ENCODE measurements around the gene ZBTB32. TPM values are rescaled to one million over a fixed set of nuclear protein-coding genes. Genes with fewer than 3 reads are reported as not detected.

The ZBTB32 gene
- total RNA-seq, 2 donors from 2014 or later: not detected

DNA sequence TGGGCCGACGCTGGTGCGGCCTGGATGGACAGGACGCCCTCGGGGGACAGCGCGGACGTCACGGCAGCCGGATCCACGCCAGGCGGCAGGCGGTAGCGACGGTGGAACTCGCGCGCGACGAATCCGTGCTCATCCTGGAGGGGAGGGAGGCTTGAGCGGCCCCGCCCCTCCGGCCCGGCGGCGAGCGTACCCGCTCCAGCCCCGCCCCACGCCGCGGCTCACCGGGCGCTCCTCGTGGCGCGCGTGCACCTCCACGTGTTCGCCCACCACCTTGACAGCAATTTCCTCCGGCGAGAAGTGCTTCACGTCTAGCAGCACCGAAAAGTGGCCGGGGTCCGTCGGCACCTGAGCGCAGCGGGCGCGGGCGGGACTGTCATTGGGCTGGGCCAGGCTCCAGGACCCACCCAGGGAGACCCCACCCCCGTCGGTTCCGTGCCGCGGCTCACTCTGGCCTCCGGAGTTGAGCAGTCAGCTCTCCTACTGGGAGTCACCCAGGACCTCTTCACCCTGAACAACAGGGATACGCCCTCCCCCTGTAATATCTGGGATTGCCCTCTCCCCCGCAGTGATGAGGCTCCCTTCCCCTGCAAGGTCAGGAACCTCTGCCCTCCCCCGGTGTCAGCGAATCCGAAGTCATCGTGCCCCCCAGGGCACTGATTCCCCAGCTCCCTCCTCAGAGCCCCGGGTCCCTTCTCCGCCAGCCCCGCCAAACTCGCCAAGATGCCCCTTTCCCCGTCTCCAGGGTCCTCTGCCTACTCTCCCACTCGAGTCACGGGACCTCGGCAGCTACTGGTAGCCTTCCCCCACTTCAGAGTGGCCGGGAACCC, 51.4 kb downstream of the ZBTB32 start:
- TF ChIP-seq, protein P1, sequence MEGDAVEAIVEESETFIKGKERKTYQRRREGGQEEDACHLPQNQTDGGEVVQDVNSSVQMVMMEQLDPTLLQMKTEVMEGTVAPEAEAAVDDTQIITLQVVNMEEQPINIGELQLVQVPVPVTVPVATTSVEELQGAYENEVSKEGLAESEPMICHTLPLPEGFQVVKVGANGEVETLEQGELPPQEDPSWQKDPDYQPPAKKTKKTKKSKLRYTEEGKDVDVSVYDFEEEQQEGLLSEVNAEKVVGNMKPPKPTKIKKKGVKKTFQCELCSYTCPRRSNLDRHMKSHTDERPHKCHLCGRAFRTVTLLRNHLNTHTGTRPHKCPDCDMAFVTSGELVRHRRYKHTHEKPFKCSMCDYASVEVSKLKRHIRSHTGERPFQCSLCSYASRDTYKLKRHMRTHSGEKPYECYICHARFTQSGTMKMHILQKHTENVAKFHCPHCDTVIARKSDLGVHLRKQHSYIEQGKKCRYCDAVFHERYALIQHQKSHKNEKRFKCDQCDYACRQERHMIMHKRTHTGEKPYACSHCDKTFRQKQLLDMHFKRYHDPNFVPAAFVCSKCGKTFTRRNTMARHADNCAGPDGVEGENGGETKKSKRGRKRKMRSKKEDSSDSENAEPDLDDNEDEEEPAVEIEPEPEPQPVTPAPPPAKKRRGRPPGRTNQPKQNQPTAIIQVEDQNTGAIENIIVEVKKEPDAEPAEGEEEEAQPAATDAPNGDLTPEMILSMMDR (conservative IDR thresholded peaks at IDR 0.05): no peak
- peak overlapping the region; percentile 84 for H3K27ac Mint-ChIP-seq
- Histone ChIP-seq H3K4me3 (ENCODE audit: low read length) (no peak overlapping the region), H3K27ac (ENCODE audit: low read depth, low read length) (no peak overlapping the region), H3K36me3 (ENCODE audit: control insufficient read depth, insufficient read depth, low read length) (peaks cover 13% of the 10 kb centered on the region), H3K4me1 (ENCODE audit: control insufficient read depth, insufficient read depth, low read length) (no peaks in the 10 kb centered on the region), H3K9me3 (ENCODE audit: control insufficient read depth, low read length) (no peaks in the 10 kb centered on the region), H3K9ac (ENCODE audit: extremely low read depth, low read length, poor library complexity, severe bottlenecking) (no peak overlapping the region), H3K27me3 (ENCODE audit: control insufficient read depth, insufficient read depth, low read length, poor library complexity, severe bottlenecking) (peaks cover 7% of the 10 kb centered on the region)
- H3K36me3 Mint-ChIP-seq (ENCODE audit: low read depth): peaks cover 7% of the 10 kb centered on the region
- H3K4me1 Mint-ChIP-seq: peaks cover 8% of the 10 kb centered on the region
- H3K27me3 Mint-ChIP-seq (ENCODE audit: insufficient read depth): peaks cover 25% of the 10 kb centered on the region
- peak; percentile 60 for DNase-seq
- H3K9me3 Mint-ChIP-seq: no peaks in the 10 kb centered on the region
- 48 to 79% methylated on average over 16 to 74 of the region's 74 CpGs for WGBS, 2 experiments (ENCODE audit: insufficient coverage in 1 of 2, insufficient read length in 1 of 2)
- H3K4me3 Mint-ChIP-seq: peak overlapping the region; percentile 91

DNA sequence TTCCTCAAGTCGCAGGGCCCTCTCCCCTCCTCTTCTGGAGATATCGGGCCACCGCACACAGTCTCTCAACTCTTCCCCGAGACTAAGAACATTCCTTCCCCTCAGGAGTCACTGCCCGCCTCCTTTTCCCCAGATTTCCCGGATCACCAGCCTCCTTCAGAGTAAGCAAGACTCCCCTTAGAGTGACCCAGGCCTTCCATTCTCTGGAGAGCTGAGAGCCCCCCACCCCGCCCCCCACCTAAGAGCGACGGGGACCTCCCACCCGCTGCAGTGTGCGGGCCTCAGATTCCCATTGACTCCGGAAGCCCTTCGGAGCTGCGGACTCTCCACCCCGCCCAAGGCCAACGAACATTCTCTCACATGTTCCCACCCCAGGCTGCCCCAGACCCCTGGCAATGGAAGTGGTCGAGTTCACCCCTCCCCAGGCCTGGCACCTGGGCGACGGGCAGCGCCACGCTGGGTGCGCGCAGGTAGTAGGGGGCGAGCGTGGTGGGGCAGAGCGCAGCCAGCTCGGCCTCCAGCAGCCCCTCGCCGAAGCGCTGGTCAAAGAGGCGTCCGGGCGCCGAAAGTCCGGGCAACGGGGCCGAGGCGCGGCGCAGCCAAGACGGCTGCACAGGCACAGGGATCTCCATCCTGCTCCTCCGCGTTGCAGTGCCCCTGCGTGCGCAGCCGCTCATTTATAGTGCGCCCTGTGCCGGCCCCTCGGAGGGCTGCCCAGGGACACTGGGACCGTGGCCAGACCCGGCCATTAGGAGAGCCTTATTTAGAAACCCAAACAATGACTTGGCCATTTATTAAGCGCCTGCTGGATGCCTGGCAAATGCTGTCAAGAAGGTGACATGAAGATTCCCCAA, 52.2 kb downstream of the ZBTB32 start, which contains the start of gene HSPB6:
Gene HSPB6 (minus strand): TSS at position 653 of the 854 bp plus-strand sequence. CDS start 21 bp downstream, at position 632.
- peak within 1 kb of the TSS; percentile 84 for H3K27ac Mint-ChIP-seq
- Histone ChIP-seq H3K4me1 (ENCODE audit: control insufficient read depth, insufficient read depth, low read length) (no peaks in the 10 kb centered on the region), H3K4me3 (ENCODE audit: low read length) (peak within 1 kb of the TSS; percentile 100), H3K36me3 (ENCODE audit: control insufficient read depth, insufficient read depth, low read length) (peaks cover 18% of the 10 kb centered on the region), H3K9ac (ENCODE audit: extremely low read depth, low read length, poor library complexity, severe bottlenecking) (no peak within 1 kb of the TSS), H3K9me3 (ENCODE audit: control insufficient read depth, low read length) (no peaks in the 10 kb centered on the region), H3K27me3 (ENCODE audit: control insufficient read depth, insufficient read depth, low read length, poor library complexity, severe bottlenecking) (peaks cover 7% of the 10 kb centered on the region), H3K27ac (ENCODE audit: low read depth, low read length) (peak within 1 kb of the TSS; percentile 69)
- H3K27me3 Mint-ChIP-seq (ENCODE audit: insufficient read depth): peaks cover 25% of the 10 kb centered on the region
- H3K36me3 Mint-ChIP-seq (ENCODE audit: low read depth): peaks cover 13% of the 10 kb centered on the region
- peaks cover 8% of the 10 kb centered on the region for H3K4me1 Mint-ChIP-seq
- TF ChIP-seq, protein P1 (conservative IDR thresholded peaks at IDR 0.05): no peak
- 70 to 79% methylated on average over 23 to 52 of the region's 52 CpGs for WGBS, 2 experiments (ENCODE audit: insufficient coverage in 1 of 2, insufficient read length in 1 of 2)
- no peaks in the 10 kb centered on the region for H3K9me3 Mint-ChIP-seq
- peak; percentile 76 for DNase-seq
- peak within 1 kb of the TSS; percentile 91 for H3K4me3 Mint-ChIP-seq

DNA sequence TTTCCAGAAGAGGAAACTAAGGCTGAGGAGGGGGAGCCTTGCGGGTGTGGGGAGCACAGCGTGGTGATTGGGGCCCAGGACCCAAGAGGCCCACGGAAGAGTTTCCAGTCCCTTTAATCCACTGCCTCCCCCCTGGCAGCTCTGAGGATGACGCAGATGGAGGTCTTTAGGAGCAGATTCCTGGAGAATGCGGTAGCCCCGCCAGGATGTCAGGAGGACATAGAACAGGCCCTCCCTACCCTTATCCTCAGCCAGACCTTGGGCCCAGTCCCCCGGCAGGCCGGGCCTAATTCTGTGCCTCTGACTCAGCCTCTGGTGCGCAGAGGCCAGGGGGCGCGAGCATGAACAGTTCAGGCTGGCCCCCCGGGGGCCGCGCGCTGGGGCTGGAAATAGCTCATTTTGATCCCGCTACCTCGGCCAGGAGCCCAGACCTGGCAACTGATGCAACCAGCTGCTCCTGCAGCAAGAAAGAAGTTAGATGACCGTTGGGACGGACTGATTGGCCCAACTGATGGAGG, 52.9 kb downstream of the ZBTB32 start:
- H3K36me3 Mint-ChIP-seq (ENCODE audit: low read depth): peaks cover 18% of the 10 kb centered on the region
- Histone ChIP-seq H3K36me3 (ENCODE audit: control insufficient read depth, insufficient read depth, low read length) (peaks cover 24% of the 10 kb centered on the region), H3K27me3 (ENCODE audit: control insufficient read depth, insufficient read depth, low read length, poor library complexity, severe bottlenecking) (peaks cover 7% of the 10 kb centered on the region), H3K4me3 (ENCODE audit: low read length) (peak overlapping the region; percentile 100), H3K27ac (ENCODE audit: low read depth, low read length) (peak overlapping the region; percentile 69), H3K9ac (ENCODE audit: extremely low read depth, low read length, poor library complexity, severe bottlenecking) (no peak overlapping the region), H3K4me1 (ENCODE audit: control insufficient read depth, insufficient read depth, low read length) (no peaks in the 10 kb centered on the region), H3K9me3 (ENCODE audit: control insufficient read depth, low read length) (no peaks in the 10 kb centered on the region)
- 34 to 36% methylated on average over 12 to 19 of the region's 19 CpGs for WGBS, 2 experiments (ENCODE audit: insufficient coverage in 1 of 2, insufficient read length in 1 of 2)
- H3K4me1 Mint-ChIP-seq: peaks cover 8% of the 10 kb centered on the region
- TF ChIP-seq, protein P1 (conservative IDR thresholded peaks at IDR 0.05): no peak
- H3K9me3 Mint-ChIP-seq: no peaks in the 10 kb centered on the region
- DNase-seq: no peak
- H3K27me3 Mint-ChIP-seq (ENCODE audit: insufficient read depth): peaks cover 25% of the 10 kb centered on the region
- H3K4me3 Mint-ChIP-seq: peak overlapping the region; percentile 91
- H3K27ac Mint-ChIP-seq: peak overlapping the region; percentile 79
